Activated gamma-delta T cell (primary cell): ENCODE data around the gene ERC2.

ENCODE experiments used
- DNase-seq: peaks from one replicate; lab custom pipeline; 2025; lab: John Stamatoyannopoulos, UW

Gene ERC2

DNA sequence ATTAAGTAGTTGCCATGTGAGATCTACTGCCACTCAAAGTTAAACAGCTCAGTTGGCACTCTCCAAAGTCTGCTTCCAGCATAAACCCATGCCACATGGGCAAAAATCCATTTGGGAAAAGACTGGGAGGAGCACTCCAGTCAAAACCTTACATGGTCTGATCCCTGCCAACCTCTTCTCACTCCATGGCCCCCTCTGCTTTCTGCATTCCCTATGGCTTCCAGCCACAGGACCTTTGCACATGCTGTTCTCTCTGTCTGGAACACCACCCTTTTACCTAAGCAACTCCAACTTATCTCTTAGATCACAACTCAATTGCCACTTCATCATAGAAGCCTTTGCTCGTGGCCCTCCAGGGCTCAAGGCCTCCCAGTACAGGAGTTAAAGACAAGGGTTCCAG is 910.7 kb downstream of the ERC2 start:
- no peak for DNase-seq

DNA sequence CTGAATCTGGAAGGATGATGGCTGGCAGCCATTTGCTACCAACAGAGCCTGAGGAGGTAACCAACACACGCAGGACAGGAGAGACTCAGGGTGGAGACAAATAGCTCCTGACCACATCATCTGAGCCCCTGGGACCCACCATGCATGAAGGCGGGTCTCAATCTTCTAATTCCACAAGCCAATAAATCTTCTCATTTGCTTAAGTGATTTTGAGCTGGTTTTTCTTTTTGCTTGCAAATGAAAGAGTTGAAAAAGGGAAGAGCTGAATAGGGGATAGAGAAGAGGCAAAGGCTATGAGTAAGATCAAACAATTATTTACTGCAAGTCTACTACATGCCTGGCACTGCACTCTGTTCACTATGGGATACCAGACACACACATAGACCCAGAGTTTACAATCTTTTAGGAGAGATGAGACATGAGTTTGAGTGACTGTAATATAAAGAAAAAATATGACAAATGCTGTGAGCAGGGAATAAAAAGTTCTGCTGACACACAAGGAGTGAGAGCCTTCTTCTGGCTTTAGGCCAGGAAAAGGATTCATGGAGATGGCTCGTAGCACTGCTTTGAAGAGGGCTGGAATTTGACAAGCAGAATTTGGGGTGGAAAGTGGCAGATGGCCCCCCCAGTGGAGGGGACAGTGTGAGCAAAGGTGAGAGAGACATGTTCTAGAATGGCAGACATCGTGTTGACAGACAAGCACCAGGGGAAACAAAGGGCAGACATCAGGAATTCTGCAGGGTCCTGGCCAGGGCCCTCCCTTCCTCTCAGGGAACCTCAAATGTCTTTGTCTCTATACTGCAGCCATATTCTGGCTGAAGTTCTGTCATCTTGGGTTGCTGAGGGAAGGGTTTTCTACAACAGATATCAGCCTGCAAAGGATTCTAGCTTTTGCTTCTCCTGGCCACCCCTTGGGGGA is 911.4 kb downstream of the ERC2 start:
- DNase-seq = no peak

DNA sequence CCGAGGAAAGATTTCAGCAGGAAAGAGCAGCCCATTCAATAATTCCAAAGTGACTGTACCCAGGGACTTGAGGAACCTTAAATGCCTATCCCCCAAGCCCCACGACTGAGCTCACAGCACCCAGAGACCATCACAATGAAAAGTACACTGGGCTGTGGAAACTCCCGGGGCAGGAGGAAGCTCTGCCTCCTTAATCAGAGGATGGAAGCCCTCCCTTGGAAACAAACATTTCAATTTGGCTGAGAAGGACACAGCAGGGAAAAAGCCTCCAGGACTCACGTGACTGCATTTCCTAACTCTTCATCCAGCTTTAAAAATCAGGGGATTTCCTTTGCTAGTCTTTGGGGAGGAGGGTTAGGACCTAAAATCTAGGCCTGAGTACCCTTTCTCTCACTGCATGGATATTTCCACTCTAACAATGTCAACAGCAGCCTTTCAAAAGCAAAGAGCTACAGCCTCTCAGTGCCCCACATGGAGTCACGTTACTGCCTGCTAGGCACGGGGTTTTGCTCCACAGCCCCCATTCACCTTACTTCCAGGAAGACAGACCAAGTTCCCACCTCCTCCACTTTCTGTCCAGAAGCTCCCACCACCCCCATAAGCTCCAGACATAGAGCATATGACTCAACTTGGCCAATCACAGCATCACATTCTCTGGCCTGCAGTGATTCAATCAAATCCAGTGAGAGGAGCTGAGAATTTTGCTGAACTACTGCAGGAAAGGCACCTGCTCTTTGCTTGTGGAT is 912.2 kb downstream of the ERC2 start:
- no peak for DNase-seq

- no peak for DNase-seq
Observed at GRCh38 chr3:55554634-55555425, 913.4 kb downstream of the ERC2 start.

DNA sequence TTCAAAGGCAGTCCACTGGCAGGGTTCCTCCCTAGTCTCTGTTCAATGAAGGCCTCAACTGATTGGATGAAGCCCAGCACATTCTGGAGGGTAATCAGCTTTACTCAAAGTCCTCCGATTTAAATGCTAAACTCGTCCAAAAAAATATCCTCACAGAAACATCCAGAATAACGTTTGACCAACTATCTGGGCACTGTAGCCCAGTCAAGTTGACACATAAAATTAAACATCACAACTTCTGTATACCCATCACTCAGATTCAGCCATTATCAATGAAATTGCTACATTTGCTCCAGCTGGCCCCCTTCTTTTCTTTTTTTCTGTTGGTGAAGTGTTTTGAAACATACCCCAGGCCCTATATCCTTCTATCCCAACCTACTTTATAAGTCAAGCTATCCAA is 916.6 kb downstream of the ERC2 start:
- no peak for DNase-seq

- no peak for DNase-seq
Observed at GRCh38 chr3:55549177-55549576, 919.1 kb downstream of the ERC2 start.

DNA sequence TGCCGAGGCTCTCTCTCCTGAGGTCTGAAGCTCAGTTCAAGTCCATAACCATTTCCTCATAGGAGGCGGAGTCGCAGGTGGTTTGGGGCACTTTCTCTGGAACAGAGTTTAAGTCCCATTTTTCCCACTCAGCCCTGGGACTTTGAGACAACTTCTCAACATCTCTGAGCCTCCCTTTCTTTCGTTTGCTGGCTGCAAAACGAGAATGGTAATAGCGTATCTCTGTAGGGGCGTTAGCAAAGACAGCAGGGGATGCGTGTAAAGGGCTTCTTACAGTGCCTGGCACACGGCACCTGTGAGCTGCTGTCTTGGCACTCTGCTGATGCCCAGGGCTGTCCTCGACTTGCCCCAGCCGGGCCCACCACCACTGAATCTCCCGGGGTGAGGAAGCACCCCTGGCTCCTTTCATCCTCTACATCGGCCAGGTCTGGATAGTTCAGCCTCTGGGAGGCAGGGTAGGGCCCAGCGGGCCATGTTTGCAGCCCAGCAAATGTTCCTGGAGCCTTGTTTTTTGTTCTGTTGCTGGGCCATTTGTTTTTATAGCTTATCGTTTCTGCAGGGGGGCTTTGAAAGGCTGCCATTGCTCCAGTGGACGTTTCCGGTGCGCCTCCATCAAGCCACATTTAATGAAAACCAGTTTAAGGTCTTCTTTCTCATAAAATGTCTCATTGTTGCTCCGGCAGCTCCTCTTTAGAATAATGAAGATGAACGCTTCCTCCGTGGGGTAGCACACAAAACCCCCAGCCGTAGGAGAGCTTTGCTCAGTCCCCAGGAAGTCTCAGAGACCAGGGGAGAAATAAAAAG is 921.2 kb downstream of the ERC2 start:
- no peak for DNase-seq

DNA sequence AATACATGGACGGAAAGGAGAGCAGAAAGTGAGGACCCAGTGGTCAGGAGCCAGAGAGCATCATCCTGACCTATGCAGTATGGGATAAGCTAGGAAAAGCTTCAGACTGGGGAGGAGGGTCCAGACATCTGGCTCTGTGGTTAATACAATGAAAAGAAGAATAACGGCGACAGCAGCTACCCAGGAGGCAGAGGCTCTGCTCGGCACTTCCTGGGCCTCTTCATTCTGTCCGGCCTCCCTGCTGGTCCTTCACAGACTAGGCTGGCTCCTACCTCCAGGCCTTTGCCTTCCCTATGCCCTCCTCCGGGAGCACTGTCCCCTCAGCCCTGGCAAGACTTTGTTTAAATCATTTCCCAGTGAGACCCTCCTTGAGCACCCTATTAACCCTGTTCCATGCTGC is 922.3 kb downstream of the ERC2 start:
- DNase-seq = no peak

GRCh38 chr3:55544219-55544618 is 924.0 kb downstream of the ERC2 start:
- no peak for DNase-seq

DNA sequence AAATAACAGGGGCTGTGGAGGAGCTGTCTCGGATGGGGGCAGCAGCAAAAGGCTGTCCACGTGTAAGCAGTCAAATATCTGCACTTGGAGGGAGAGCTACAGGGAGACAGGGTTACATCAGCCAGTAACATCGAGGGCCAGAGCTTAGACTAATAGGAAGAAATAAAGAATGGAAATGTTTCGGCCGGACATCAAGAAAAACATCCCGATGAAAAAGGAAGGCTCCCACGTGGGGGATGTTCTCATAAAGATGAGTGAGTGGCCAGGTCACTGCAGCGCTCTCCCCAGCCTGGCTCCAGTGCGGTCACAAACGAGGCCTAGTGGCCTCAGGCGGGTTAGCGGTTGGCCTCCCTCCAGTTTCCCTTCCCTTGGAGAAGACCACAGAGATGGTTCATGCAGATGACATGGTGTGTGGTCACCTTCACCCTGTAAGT is 925.1 kb downstream of the ERC2 start:
- no peak for DNase-seq

- no peak for DNase-seq
Observed at GRCh38 chr3:55541456-55541855, 926.8 kb downstream of the ERC2 start.

GRCh38 chr3:55541016-55541415 is 927.3 kb downstream of the ERC2 start:
- DNase-seq = no peak

DNA sequence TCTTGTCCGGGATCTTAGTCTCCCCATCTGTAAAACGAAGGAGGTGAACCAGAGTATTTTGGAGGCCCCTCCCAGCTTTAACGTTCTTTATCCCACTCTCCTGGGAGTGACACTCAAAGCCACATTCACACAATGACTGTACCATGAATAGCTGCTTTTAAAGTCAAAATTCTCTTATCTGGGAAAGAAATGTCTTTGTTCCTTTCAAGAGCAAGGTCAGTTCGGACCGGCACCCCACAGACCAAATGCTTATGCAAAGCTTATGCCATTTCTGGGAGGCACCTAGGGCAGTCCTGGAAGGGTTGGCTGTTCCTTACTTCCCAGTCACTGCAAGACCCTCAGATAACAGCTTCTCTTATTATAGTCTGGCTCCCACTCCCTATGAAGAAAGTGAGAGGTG is 927.7 kb downstream of the ERC2 start:
- DNase-seq = no peak

DNA sequence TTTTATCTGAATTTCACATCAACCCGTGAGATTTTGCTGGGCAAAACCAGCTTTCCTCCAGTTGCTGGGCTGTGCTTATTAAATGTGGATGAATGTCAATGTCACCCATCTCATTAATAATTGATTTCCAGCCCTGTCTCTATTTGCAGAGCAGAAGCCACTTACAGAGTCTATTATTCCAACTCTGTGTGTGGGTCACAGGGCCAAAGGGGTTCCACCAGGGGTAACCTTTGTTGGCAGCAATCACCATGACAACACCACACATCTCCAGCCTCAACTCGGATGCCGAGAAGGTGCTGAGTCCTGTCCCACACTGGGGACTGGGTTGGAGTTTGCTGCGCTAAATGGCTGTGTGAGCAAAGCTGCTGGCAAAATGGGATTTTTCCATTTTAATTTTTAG is 930.1 kb downstream of the ERC2 start:
- DNase-seq = no peak

- DNase-seq = no peak
Observed at GRCh38 chr3:55537563-55537962, 930.7 kb downstream of the ERC2 start.

DNA sequence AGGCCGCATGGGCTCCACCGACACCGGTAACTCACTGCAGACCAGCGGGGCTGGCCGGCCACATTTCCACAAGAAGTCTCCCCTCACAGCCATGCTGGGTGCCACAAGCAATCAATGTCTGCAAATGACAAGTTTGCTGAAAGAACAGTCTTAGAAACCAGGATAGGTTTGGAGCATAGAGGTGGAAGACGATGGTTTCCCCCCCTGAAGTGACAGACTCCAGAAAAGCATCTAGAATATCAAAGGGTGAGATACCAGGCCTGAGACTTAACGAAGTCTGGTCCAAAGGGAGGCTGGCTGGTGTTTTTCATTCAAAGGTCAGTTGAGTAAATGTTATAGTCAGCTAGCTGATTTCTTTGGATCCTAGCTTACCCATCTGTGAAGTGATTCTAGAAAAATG is 931.1 kb downstream of the ERC2 start:
- no peak for DNase-seq

DNA sequence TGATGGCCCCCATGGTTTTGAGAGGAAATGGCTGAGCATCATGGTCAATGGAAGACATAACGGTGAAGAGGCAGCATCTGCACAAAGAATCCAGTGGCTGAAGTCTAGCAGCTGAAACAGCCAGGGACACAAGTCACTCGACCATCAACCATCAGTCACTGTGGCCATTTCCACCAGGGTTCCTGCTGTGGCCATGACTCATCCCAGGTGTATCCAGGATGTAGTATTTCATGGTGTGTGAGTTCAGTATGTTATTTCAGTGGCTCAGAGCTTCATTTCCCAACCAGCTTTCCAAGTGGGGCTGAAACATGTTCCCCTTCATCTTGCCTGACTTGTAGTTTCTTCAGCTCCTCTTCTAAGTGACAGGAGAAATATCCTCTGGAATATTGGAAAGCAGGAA is 933.4 kb downstream of the ERC2 start:
- no peak for DNase-seq

GRCh38 chr3:55532806-55533205 is 935.5 kb downstream of the ERC2 start:
- no peak for DNase-seq

- no peak for DNase-seq
Observed at GRCh38 chr3:55531321-55531720, 936.9 kb downstream of the ERC2 start.

- no peak for DNase-seq
Observed at GRCh38 chr3:55527361-55527760, 940.9 kb downstream of the ERC2 start.

- DNase-seq = no peak
Observed at GRCh38 chr3:55526332-55527030, 941.8 kb downstream of the ERC2 start.
